Caco-2 (cell line): ENCODE measurements around the gene C1orf174. TPM values are rescaled to one million over a fixed set of nuclear protein-coding genes. Genes with fewer than 3 reads are reported as not detected.
A peak's percentile ranks its signal among the peaks of the same experiment; 100 is the strongest.

ENCODE experiments used
- BruUV-seq: library from RNA; stranded (reverse); fragments of 400-500 nt; replicated peaks from 2 replicates; lab custom pipeline; 2021; lab: Mats Ljungman, UMichigan
- CTCF ChIA-PET: fragments of 300-600 bp; sonication (Branson Sonifier 250); formaldehyde crosslinking; loops from one replicate; lab custom pipeline; 2022; ENCODE audit warnings: antibody characterized with exemption; lab: Charles Lee
- POLR2A ChIA-PET: fragments of 300-600 bp; sonication (Branson Sonifier 250); formaldehyde crosslinking; loops from one replicate; lab custom pipeline; 2022; ENCODE audit warnings: antibody characterized with exemption; lab: Charles Lee
- DNase-seq, 2 experiments: peaks; one replicate each; pipeline versions ENCODE4 v3.0.0 to v3.0.0-alpha.2; 2020 to 2022
- H3K27me3 ChIP-seq: replicated peaks from 2 replicates; pipeline ENCODE4 v1.6.0; 2011; ENCODE audit warnings: low read length; ENCODE audit not compliant: control insufficient read depth, insufficient read depth
- H3K36me3 ChIP-seq: 2 replicates; pipeline ENCODE4 v1.5.1; 2011; ENCODE audit warnings: low read length; ENCODE audit not compliant: control insufficient read depth, insufficient read depth
- H3K4me1 ChIP-seq: fragments of 250-450 bp; sonication (Bioruptor Pico); 2 replicates; pipeline ENCODE4 v1.5.1; 2020; ENCODE audit warnings: mild to moderate bottlenecking
- H3K4me3 ChIP-seq: 2 replicates; pipeline ENCODE4 v1.5.1; 2011; ENCODE audit warnings: low read depth, mild to moderate bottlenecking, control low read depth, low read length
- H3K9me3 ChIP-seq: fragments of 250-450 bp; sonication (Bioruptor Pico); 2 replicates; pipeline ENCODE4 v1.5.1; 2020; ENCODE audit warnings: mild to moderate bottlenecking, moderate library complexity
- H3K27ac Mint-ChIP-seq: one replicate; pipeline ENCODE4 v1.8.0; 2022; ENCODE audit warnings: mixed read lengths; ENCODE audit not compliant: unreplicated experiment
- H3K27me3 Mint-ChIP-seq: one replicate; pipeline ENCODE4 v1.8.0; 2022; ENCODE audit warnings: mixed read lengths; ENCODE audit not compliant: insufficient read depth, unreplicated experiment
- H3K36me3 Mint-ChIP-seq: one replicate; pipeline ENCODE4 v1.8.0; 2022; ENCODE audit warnings: mild to moderate bottlenecking, mixed read lengths; ENCODE audit not compliant: insufficient read depth, unreplicated experiment
- H3K4me1 Mint-ChIP-seq: one replicate; pipeline ENCODE4 v1.8.0; 2022; ENCODE audit warnings: low read depth, mixed read lengths; ENCODE audit not compliant: unreplicated experiment
- H3K4me3 Mint-ChIP-seq: one replicate; pipeline ENCODE4 v1.8.0; 2022; ENCODE audit warnings: mild to moderate bottlenecking, moderate library complexity, mixed read lengths; ENCODE audit not compliant: unreplicated experiment
- H3K9me3 Mint-ChIP-seq: one replicate; pipeline ENCODE4 v1.8.0; 2022; ENCODE audit warnings: mixed read lengths; ENCODE audit not compliant: unreplicated experiment
- intact Hi-C: fragments of 100-400 bp; cut with micrococcal nuclease; formaldehyde crosslinking; loops from one replicate; pipeline ENCODE4 v1.10.0; 2022; ENCODE audit not compliant: unreplicated experiment
- total RNA-seq: library from RNA; stranded (reverse); gene quantifications from 2 replicates; pipeline ENCODE4 v1.2.3, GENCODE V29; 2022
- TF ChIP-seq, protein P1 (sequence below), 2 experiments: fragments of 200-600 bp in 1 of 2; IDR thresholded peaks; 1 replicate in 1 of 2; 2 replicates in 1 of 2; pipeline versions ENCODE4 v1.5.1 to v1.8.0; 2011 to 2022; ENCODE audit warnings: antibody characterized with exemption in 1 of 2, control low read depth in 1 of 2, inconsistent platforms in 1 of 2, low read depth in 1 of 2, low read length in 1 of 2, mild to moderate bottlenecking in 1 of 2, moderate library complexity in 1 of 2; ENCODE audit not compliant: insufficient read depth in 1 of 2, severe bottlenecking in 1 of 2, unreplicated experiment in 1 of 2

Gene C1orf174
- total RNA-seq, 1 experiment from 2014 or later: 19.2 TPM

DNA sequence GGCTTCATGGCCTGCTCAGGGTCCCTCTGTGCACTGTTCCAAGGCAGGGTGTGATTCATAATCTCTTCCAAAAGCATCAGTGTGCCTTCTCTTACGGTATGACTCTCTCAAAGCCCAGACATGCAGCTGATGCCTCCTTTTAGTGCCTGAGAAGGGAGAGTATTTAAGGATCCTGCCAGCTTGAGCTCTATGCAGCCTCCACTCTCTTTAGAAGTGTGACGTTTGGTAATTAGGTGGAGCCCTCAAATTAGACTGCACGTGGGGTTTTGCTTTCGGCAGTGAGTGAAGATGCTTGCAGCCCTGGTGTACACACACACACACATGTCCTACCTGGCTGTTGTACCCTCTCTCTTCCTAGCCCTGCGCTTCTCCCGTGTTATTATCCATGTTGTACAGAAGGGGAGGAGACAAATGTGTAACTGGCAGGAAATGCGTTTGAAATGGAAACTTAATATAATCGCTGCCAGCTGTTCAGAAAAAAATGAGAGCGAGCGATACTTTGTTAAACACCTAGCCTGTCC, 2.6 kb upstream of the C1orf174 start:
- ChIA-PET CTCF (no interaction called here), POLR2A (no interaction called here)
- no peaks in the 10 kb centered on the region for H3K27me3 Mint-ChIP-seq
- DNase-seq: no peak
- TF ChIP-seq, protein P1, sequence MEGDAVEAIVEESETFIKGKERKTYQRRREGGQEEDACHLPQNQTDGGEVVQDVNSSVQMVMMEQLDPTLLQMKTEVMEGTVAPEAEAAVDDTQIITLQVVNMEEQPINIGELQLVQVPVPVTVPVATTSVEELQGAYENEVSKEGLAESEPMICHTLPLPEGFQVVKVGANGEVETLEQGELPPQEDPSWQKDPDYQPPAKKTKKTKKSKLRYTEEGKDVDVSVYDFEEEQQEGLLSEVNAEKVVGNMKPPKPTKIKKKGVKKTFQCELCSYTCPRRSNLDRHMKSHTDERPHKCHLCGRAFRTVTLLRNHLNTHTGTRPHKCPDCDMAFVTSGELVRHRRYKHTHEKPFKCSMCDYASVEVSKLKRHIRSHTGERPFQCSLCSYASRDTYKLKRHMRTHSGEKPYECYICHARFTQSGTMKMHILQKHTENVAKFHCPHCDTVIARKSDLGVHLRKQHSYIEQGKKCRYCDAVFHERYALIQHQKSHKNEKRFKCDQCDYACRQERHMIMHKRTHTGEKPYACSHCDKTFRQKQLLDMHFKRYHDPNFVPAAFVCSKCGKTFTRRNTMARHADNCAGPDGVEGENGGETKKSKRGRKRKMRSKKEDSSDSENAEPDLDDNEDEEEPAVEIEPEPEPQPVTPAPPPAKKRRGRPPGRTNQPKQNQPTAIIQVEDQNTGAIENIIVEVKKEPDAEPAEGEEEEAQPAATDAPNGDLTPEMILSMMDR (IDR thresholded peaks at IDR 0.05; ENCODE audit: insufficient read depth in 1 of 2, low read depth in 1 of 2, low read length in 1 of 2, severe bottlenecking in 1 of 2, unreplicated experiment in 1 of 2): no peak
- no peak overlapping the region for H3K4me3 ChIP-seq
- no peaks in the 10 kb centered on the region for H3K9me3 ChIP-seq
- intact Hi-C loops: no loop called here
- H3K4me1 ChIP-seq: no peaks in the 10 kb centered on the region
- H3K4me3 Mint-ChIP-seq: no peak overlapping the region
- H3K27ac Mint-ChIP-seq: no peak overlapping the region
- H3K9me3 Mint-ChIP-seq: no peaks in the 10 kb centered on the region
- no peaks in the 10 kb centered on the region for H3K27me3 ChIP-seq
- no TSS peak for BruUV-seq
- H3K36me3 ChIP-seq: no peaks in the 10 kb centered on the region
- no peaks in the 10 kb centered on the region for H3K4me1 Mint-ChIP-seq
- peaks cover 6% of the 10 kb centered on the region for H3K36me3 Mint-ChIP-seq

DNA sequence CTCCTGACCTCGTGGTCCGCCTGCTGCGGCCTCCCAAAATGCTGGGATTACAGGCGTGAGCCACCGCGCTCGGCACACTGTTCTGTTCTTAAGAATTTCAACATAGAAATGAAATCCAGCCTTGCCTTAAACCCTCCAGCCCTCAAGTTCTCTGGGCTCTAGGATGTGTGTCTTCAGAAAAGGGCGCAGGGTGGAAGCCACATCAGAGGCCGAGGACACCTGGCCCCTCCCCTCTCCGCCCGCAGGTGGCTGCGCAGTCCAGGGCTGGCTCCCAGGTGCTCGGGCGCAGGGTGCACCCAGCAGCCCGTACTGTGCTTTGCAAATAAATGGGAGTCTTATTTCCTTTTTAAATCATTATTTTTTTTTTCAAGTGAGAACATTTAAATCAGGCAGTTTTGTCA, 2.0 kb upstream of the C1orf174 start:
- TF ChIP-seq, protein P1 (IDR thresholded peaks at IDR 0.05; ENCODE audit: insufficient read depth in 1 of 2, low read depth in 1 of 2, low read length in 1 of 2, severe bottlenecking in 1 of 2, unreplicated experiment in 1 of 2): no peak
- Mint-ChIP-seq H3K27me3 (no peaks in the 10 kb centered on the region), H3K27ac (no peak overlapping the region), H3K4me1 (peaks cover 5% of the 10 kb centered on the region), H3K36me3 (peaks cover 6% of the 10 kb centered on the region), H3K9me3 (no peaks in the 10 kb centered on the region), H3K4me3 (no peak overlapping the region)
- no peaks in the 10 kb centered on the region for H3K4me1 ChIP-seq
- H3K4me3 ChIP-seq: no peak overlapping the region
- no peaks in the 10 kb centered on the region for H3K36me3 ChIP-seq
- intact Hi-C loops: no loop called here
- POLR2A ChIA-PET: no interaction called here
- no peaks in the 10 kb centered on the region for H3K27me3 ChIP-seq
- DNase-seq: no peak
- CTCF ChIA-PET: no interaction called here
- BruUV-seq: no TSS peak
- no peaks in the 10 kb centered on the region for H3K9me3 ChIP-seq

DNA sequence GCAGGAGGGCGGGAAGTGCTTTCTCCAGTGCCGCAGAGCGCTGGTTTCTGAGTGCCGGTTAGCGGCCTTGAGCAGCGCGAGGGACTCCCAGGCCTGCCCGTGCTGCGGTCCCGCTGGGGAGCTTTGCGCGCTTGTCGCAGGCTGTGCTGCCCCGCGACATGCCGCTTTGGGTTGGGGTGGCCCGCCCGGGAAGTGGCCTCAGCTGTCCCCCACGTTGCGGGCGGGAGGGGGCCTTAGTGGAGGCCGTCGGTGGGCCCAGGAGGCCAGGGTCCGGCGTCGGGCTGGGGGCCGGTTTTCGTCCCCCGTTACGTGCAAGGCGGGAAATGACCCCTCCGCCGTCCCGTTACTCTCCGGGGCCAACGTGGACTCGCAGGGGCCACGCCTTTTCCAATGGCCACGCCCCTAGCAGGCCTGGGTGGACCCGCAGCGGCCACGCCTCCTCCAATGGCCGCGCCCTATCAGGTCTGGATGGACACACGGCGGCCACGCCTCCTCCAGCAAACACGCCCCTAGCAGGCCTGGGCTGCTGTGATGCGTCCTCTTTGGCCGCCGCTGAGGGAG, 977 bp upstream of the C1orf174 start:
- no TSS peak for BruUV-seq
- peak overlapping the region; percentile 95 for H3K27ac Mint-ChIP-seq
- peak; percentile 94 to 95 for DNase-seq
- H3K4me1 ChIP-seq: no peaks in the 10 kb centered on the region; the same call in 1 of the 2 replicates
- peak overlapping the region; percentile 81 for H3K4me3 Mint-ChIP-seq
- H3K4me3 ChIP-seq: peak overlapping the region; percentile 74
- peaks cover 6% of the 10 kb centered on the region for H3K36me3 Mint-ChIP-seq
- no peaks in the 10 kb centered on the region for H3K9me3 ChIP-seq
- TF ChIP-seq, protein P1 (IDR thresholded peaks at IDR 0.05; ENCODE audit: insufficient read depth in 1 of 2, low read depth in 1 of 2, low read length in 1 of 2, severe bottlenecking in 1 of 2, unreplicated experiment in 1 of 2): no peak
- intact Hi-C loops: loop anchor here (1.0 kb wide), 1 partner anchor 44 kb away; the partner anchor contains the start of genes CEP104 and DFFB
- ChIA-PET CTCF (no interaction called here), POLR2A (no interaction called here)
- H3K4me1 Mint-ChIP-seq: peaks cover 7% of the 10 kb centered on the region
- no peaks in the 10 kb centered on the region for H3K27me3 Mint-ChIP-seq
- H3K36me3 ChIP-seq: no peaks in the 10 kb centered on the region
- H3K27me3 ChIP-seq: no peaks in the 10 kb centered on the region
- no peaks in the 10 kb centered on the region for H3K9me3 Mint-ChIP-seq
